Esophagus squamous epithelium (tissue), 5 donors: ENCODE data around the gene CRISP3. TPM values are rescaled to one million over a fixed set of nuclear protein-coding genes. Genes with fewer than 3 reads are reported as not detected.

Experiments used
- DNase-seq: peaks from one replicate; lab custom pipeline; 2025; lab: John Stamatoyannopoulos, UW
- H3K27ac ChIP-seq, 4 donors: fragments of 200-600 bp; sonication (generic); one replicate each; pipeline ENCODE4 v1.5.1; 2016 to 2019; ENCODE audit warnings: mild to moderate bottlenecking in 1 of 4
- H3K27me3 ChIP-seq, 4 donors: fragments of 200-600 bp; sonication (generic); 1 replicate in 3 of 4; 2 replicates in 1 of 4; pipeline versions ENCODE4 v1.5.1 to v1.6.0; 2017 to 2021; ENCODE audit warnings: antibody characterized with exemption in 1 of 4
- H3K36me3 ChIP-seq, 3 donors: fragments of 200-600 bp; sonication (generic); one replicate each; pipeline ENCODE4 v1.5.1; 2016 to 2019
- H3K4me1 ChIP-seq, 3 donors: fragments of 200-600 bp; sonication (generic); one replicate each; pipeline ENCODE4 v1.5.1; 2017 to 2019
- H3K4me3 ChIP-seq, 4 donors: fragments of 200-600 bp; sonication (generic); 1 replicate in 3 of 4; 2 replicates in 1 of 4; pipeline ENCODE4 v1.5.1; 2016 to 2019; ENCODE audit warnings: mild to moderate bottlenecking in 2 of 4, moderate library complexity in 1 of 4
- H3K9me3 ChIP-seq, 3 donors: fragments of 200-600 bp; sonication (generic); one replicate each; pipeline ENCODE4 v1.5.1; 2016 to 2019
- POLR2A ChIP-seq, 4 donors: fragments of 450-650 bp; IDR thresholded peaks; one replicate each; pipeline ENCODE4 v1.6.1; 2017; ENCODE audit warnings: antibody characterized with exemption in 4 of 4, mild to moderate bottlenecking in 4 of 4, moderate library complexity in 3 of 4
- WGBS, 2 donors: methylation state at CpG; one replicate each; pipeline ENCODE4 v1.1.5; 2018; 5-methylcytosine and 5-hydroxymethylcytosine counted together
- intact Hi-C: fragments of 100-400 bp; cut with DNase I; formaldehyde crosslinking; loops from one replicate; pipeline ENCODE4 v1.15.0; 2022
- total RNA-seq, 4 donors: library from RNA; depleted of rRNA; stranded (reverse); fragments of >200 nt; gene quantifications; one replicate each; pipeline ENCODE4 v1.1.0, GENCODE V29; 2016
- TF ChIP-seq, protein P1 (sequence below), 6 experiments: fragments of 450-650 bp in 4 of 6; fragments of 200-600 bp in 2 of 6; sonication (generic) in 2 of 6; IDR thresholded peaks; one replicate each; pipeline ENCODE4 v1.5.1; 2016 to 2019; ENCODE audit warnings: antibody characterized with exemption in 6 of 6, mild to moderate bottlenecking in 4 of 6, moderate library complexity in 4 of 6
- donor health status: DM: yes; HTN: yes; CAD: no.

The CRISP3 gene, protein sequence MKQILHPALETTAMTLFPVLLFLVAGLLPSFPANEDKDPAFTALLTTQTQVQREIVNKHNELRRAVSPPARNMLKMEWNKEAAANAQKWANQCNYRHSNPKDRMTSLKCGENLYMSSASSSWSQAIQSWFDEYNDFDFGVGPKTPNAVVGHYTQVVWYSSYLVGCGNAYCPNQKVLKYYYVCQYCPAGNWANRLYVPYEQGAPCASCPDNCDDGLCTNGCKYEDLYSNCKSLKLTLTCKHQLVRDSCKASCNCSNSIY
- total RNA-seq: 100 to 1,000 TPM in 1 of 4 donors, 10 to 100 TPM in 2, 1 to 10 TPM in 1; 6.1 to 114 (median 48.8) TPM

DNA sequence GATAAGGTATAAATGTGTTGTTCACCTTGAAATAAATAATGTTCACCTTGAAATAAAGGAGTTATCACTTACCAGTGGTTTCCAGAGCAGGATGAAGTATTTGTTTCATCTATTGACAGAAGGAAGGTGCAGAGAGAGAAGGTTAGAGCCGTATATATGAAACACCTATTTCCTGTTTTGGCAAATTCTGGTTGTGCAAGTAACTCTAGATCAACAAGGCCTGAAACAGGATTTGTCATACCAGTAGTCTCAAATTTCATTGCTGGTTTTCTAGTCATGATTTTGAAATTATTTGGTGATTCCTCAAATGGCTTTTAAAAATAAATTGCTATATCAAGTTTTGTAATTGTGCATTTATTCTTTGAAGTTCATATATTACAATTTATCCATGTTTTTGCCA lies at the start of gene CRISP3:
Gene CRISP3 (minus strand): TSS at position 130 of the 400 bp plus-strand sequence. CDS start 21 bp downstream, at position 109.
- TF ChIP-seq, protein P1, sequence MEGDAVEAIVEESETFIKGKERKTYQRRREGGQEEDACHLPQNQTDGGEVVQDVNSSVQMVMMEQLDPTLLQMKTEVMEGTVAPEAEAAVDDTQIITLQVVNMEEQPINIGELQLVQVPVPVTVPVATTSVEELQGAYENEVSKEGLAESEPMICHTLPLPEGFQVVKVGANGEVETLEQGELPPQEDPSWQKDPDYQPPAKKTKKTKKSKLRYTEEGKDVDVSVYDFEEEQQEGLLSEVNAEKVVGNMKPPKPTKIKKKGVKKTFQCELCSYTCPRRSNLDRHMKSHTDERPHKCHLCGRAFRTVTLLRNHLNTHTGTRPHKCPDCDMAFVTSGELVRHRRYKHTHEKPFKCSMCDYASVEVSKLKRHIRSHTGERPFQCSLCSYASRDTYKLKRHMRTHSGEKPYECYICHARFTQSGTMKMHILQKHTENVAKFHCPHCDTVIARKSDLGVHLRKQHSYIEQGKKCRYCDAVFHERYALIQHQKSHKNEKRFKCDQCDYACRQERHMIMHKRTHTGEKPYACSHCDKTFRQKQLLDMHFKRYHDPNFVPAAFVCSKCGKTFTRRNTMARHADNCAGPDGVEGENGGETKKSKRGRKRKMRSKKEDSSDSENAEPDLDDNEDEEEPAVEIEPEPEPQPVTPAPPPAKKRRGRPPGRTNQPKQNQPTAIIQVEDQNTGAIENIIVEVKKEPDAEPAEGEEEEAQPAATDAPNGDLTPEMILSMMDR (IDR thresholded peaks at IDR 0.05): no peak
- TF ChIP-seq POLR2A (IDR thresholded peaks at IDR 0.05): no peak
- no peaks in the 10 kb centered on the region for H3K36me3 ChIP-seq
- H3K4me3 ChIP-seq: peak within 1 kb of the TSS in 2 of 4 donors; percentile 4 to 17
- WGBS, 2 donors: 8 to 17% methylated on average over 1 of the region's 1 CpG
- H3K27ac ChIP-seq: no peak within 1 kb of the TSS
- no peaks in the 10 kb centered on the region for H3K27me3 ChIP-seq
- intact Hi-C loops: no loop called here
- no peaks in the 10 kb centered on the region for H3K9me3 ChIP-seq
- no peak for DNase-seq
- no peaks in the 10 kb centered on the region for H3K4me1 ChIP-seq

DNA sequence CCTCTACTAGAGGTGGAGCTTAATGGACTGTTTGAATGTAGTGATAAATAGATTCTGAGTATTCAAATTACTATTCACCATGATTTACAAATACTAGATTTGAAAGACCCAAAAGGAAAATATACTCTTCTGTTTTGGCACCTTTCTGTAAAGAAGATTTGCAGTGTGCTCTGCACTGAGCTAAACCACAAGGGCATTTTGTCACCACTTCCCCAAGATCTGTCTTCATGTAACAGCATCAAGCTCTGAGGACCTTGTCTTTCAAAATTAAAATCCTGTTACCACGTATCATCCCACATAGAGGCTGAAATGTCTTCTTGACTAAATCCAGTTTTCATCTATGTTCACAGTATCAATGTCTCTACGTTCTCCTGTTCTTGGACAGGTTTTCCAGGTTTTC lies 46.2 kb upstream of the CRISP3 start:
- no peaks in the 10 kb centered on the region for H3K27me3 ChIP-seq
- TF ChIP-seq POLR2A (IDR thresholded peaks at IDR 0.05): no peak
- TF ChIP-seq, protein P1 (IDR thresholded peaks at IDR 0.05): no peak
- H3K36me3 ChIP-seq: no peaks in the 10 kb centered on the region
- WGBS, 2 donors: 34 to 51% methylated on average over 2 of the region's 2 CpGs
- intact Hi-C loops: no loop called here
- no peaks in the 10 kb centered on the region for H3K4me1 ChIP-seq
- no peak for DNase-seq
- H3K27ac ChIP-seq: no peak overlapping the region
- H3K9me3 ChIP-seq: no peaks in the 10 kb centered on the region
- no peak overlapping the region for H3K4me3 ChIP-seq

DNA sequence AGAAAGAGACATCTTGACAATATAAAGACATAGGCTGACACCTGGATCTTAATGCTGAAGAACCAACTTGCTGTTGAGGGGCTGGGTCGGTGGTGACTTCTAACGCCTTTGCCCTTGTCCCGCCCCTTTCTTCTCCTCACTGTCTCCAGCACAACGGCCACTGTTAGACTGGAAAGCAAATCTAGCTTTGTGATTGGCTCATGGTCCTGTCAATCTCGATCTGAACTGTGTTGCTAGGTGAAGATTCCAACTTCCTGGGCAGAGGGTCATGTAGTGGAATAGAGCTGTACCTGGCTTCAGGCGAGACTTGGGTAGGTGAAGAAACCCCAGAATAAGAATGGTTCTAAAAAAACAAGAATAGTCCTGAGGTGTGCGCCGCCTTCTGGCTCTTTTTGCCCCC lies 43.0 kb upstream of the CRISP3 start, which contains the start of gene PGK2:
Gene PGK2 (minus strand): TSS at position 110 of the 400 bp plus-strand sequence. CDS start 98 bp downstream, at position 12.
- intact Hi-C loops: no loop called here
- no peak for DNase-seq
- 76 to 86% methylated on average over 7 to 8 of the region's 8 CpGs for WGBS, 2 donors
- no peaks in the 10 kb centered on the region for H3K9me3 ChIP-seq
- no peak within 1 kb of the TSS for H3K4me3 ChIP-seq
- no peaks in the 10 kb centered on the region for H3K4me1 ChIP-seq
- H3K27me3 ChIP-seq: no peaks in the 10 kb centered on the region
- TF ChIP-seq, protein P1 (IDR thresholded peaks at IDR 0.05): no peak
- no peak for TF ChIP-seq POLR2A (IDR thresholded peaks at IDR 0.05)
- no peak within 1 kb of the TSS for H3K27ac ChIP-seq
- no peaks in the 10 kb centered on the region for H3K36me3 ChIP-seq

DNA sequence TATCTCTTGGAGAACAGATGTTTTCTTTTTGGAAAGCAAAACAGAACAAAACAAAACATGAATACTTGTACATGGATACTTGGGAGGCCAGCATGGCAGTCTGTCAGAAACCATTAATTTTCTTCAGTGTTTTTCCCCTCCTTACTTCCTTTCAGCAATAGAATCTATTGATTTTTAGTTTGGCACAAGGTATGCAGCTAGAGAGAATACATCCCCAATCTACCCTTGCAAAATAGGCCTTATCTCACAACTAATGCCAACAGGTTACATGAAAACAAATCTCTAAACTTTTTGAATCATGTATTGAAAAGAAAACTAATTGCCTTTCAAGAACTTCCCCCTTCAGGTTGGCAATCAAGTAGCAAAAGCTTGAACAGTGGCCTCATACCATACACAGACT lies 40.1 kb upstream of the CRISP3 start:
- Histone ChIP-seq H3K27me3 (no peaks in the 10 kb centered on the region), H3K36me3 (no peaks in the 10 kb centered on the region), H3K4me1 (no peaks in the 10 kb centered on the region), H3K27ac (no peak overlapping the region), H3K4me3 (no peak overlapping the region), H3K9me3 (no peaks in the 10 kb centered on the region)
- intact Hi-C loops: no loop called here
- no peak for TF ChIP-seq POLR2A (IDR thresholded peaks at IDR 0.05)
- TF ChIP-seq, protein P1 (IDR thresholded peaks at IDR 0.05): no peak
- DNase-seq: no peak

DNA sequence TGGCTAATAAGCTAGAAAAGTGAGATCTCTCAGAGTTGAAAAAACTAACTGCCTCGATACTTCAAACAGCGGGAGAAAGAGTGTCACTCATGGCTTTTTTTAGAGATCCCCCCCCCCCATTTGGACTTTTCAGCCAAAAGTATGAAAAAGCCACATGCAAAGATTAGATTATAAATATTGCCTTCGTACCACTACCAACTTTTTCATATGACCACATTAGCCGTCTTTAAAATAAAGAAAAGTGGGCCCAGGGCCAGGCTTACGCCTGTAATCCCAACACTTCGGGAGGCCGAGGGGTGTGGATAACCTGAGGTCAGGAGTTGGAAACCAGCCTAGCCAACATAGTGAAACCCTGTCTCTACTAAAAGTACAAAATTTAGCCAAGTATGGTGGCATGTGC lies 38.5 kb upstream of the CRISP3 start:
- intact Hi-C loops: no loop called here
- Histone ChIP-seq H3K27ac (no peak overlapping the region), H3K9me3 (no peaks in the 10 kb centered on the region), H3K4me3 (no peak overlapping the region), H3K27me3 (no peaks in the 10 kb centered on the region), H3K36me3 (no peaks in the 10 kb centered on the region), H3K4me1 (no peaks in the 10 kb centered on the region)
- WGBS, 2 donors: 80 to 84% methylated on average over 7 of the region's 7 CpGs
- DNase-seq: no peak
- TF ChIP-seq POLR2A (IDR thresholded peaks at IDR 0.05): no peak
- TF ChIP-seq, protein P1 (IDR thresholded peaks at IDR 0.05): no peak
